Gastroesophageal sphincter (tissue), 4 donors: ENCODE data around the gene MORN3. TPM values are rescaled to one million over a fixed set of nuclear protein-coding genes. Genes with fewer than 3 reads are reported as not detected.
"Not testable (repeated sequence)": the region's sequence is repeated elsewhere in the genome, so short reads cannot be mapped to it uniquely, and the experiment has no call there.

Source experiments
- ATAC-seq: fragments of 150-250 bp; one replicate; pipeline ENCODE4 v1.9.1; 2016; ENCODE audit warnings: mild to moderate bottlenecking, moderate library complexity
- H3K27ac ChIP-seq, 4 donors: fragments of 200-600 bp; sonication (generic) in 3 of 4; 1 replicate in 3 of 4; 2 replicates in 1 of 4; pipeline ENCODE4 v1.5.1; 2016 to 2019
- H3K27me3 ChIP-seq: fragments of 200-600 bp; sonication (generic); one replicate; pipeline ENCODE4 v1.5.1; 2019
- H3K36me3 ChIP-seq, 2 donors: fragments of 200-600 bp; sonication (generic); one replicate each; pipeline ENCODE4 v1.5.1; 2019; ENCODE audit warnings: control low read depth in 1 of 2
- H3K4me1 ChIP-seq, 3 donors: fragments of 200-600 bp; sonication (generic); 1 replicate in 2 of 3; 2 replicates in 1 of 3; pipeline ENCODE4 v1.5.1; 2016 to 2019; ENCODE audit warnings: control low read depth in 2 of 3
- H3K4me3 ChIP-seq, 2 donors: fragments of 200-600 bp; sonication (generic); one replicate each; pipeline ENCODE4 v1.5.1; 2019; ENCODE audit warnings: mild to moderate bottlenecking in 1 of 2, moderate library complexity in 1 of 2
- H3K9me3 ChIP-seq, 3 donors: fragments of 200-600 bp; sonication (generic); one replicate each; pipeline ENCODE4 v1.5.1; 2017 to 2019; ENCODE audit warnings: control low read depth in 2 of 3
- CTCF ChIP-seq, 4 experiments: fragments of 200-600 bp in 2 of 4; fragments of 450-650 bp in 2 of 4; sonication (generic) in 1 of 4; IDR thresholded peaks; one replicate each; pipeline ENCODE4 v1.5.1; 2017 to 2019; ENCODE audit warnings: antibody characterized with exemption in 4 of 4, mild to moderate bottlenecking in 2 of 4, moderate library complexity in 2 of 4
- EP300 ChIP-seq: sonication (generic); formaldehyde crosslinking; IDR thresholded peaks from one replicate; pipeline ENCODE4 v1.6.1; 2017; ENCODE audit warnings: antibody characterized with exemption, mild to moderate bottlenecking
- POLR2A ChIP-seq, 2 donors: fragments of 450-650 bp; IDR thresholded peaks; one replicate each; pipeline ENCODE4 v1.6.1; 2017; ENCODE audit warnings: antibody characterized with exemption in 2 of 2, mild to moderate bottlenecking in 2 of 2, moderate library complexity in 1 of 2
- POLR2AphosphoS5 ChIP-seq: sonication (generic); formaldehyde crosslinking; IDR thresholded peaks from one replicate; pipeline ENCODE4 v1.6.1; 2017; ENCODE audit warnings: antibody characterized with exemption
- WGBS, 2 donors: methylation state at CpG; one replicate each; pipeline ENCODE4 v1.1.5; 2018; ENCODE audit warnings: low coverage in 1 of 2; 5-methylcytosine and 5-hydroxymethylcytosine counted together
- total RNA-seq, 4 donors: library from RNA; depleted of rRNA; stranded (reverse); fragments of >200 nt; gene quantifications; one replicate each; pipeline ENCODE4 v1.1.0, GENCODE V29; 2016

The MORN3 gene
- total RNA-seq: under 1 TPM in 1 of 4 donors, not detected in 3; 0.23 TPM

- Histone ChIP-seq H3K27ac (no peak within 1 kb of the TSS), H3K27me3 (no peaks in the 10 kb centered on the region), H3K9me3 (no peaks in the 10 kb centered on the region), H3K4me3 (no peak within 1 kb of the TSS), H3K4me1 (peaks cover 0 to 19% (median 10%) of the 10 kb centered on the region in 3 donors), H3K36me3 (no peaks in the 10 kb centered on the region)
- 77 to 100% methylated on average over 1 of the region's 5 CpGs for WGBS, 2 donors
- no peak for TF ChIP-seq POLR2AphosphoS5
- no peak for TF ChIP-seq POLR2A (IDR thresholded peaks at IDR 0.05)
- no peak for TF ChIP-seq EP300
- TF ChIP-seq CTCF (IDR thresholded peaks at IDR 0.05): no peak
- ATAC-seq: no peak
These were observed at the start of gene MORN3 for GRCh38 chr12:121669521-121669900. MORN3 (minus strand) TSS chr12:121669654; CDS start chr12:121669483, 171 bp downstream.

GRCh38 chr12:121718653-121719239, 49.3 kb upstream of the MORN3 start:
- WGBS, 2 donors: 60 to 93% methylated on average over 1 to 2 of the region's 3 CpGs
- Histone ChIP-seq H3K36me3 (no peaks in the 10 kb centered on the region), H3K4me3 (no peak overlapping the region), H3K4me1 (peaks cover 0 to 32% (median under 1%) of the 10 kb centered on the region in 3 donors), H3K27ac (peak overlapping the region in 1 of 4 donors; percentile 59), H3K27me3 (no peaks in the 10 kb centered on the region), H3K9me3 (no peaks in the 10 kb centered on the region)
- TF ChIP-seq POLR2A (IDR thresholded peaks at IDR 0.05): no peak
- TF ChIP-seq POLR2AphosphoS5: no peak
- no peak for TF ChIP-seq CTCF (IDR thresholded peaks at IDR 0.05)
- no peak for TF ChIP-seq EP300
- ATAC-seq: no peak

- no peak for TF ChIP-seq POLR2AphosphoS5
- no peak for TF ChIP-seq CTCF (IDR thresholded peaks at IDR 0.05)
- TF ChIP-seq POLR2A (IDR thresholded peaks at IDR 0.05): no peak
- no peak for TF ChIP-seq EP300
- no peaks in the 10 kb centered on the region for H3K9me3 ChIP-seq
- peak overlapping the region in 2 of 4 donors; percentile 14 to 18 for H3K27ac ChIP-seq
- no peak for ATAC-seq
- H3K27me3 ChIP-seq: no peaks in the 10 kb centered on the region
- H3K4me1 ChIP-seq: peaks cover 0 to 41% (median 7%) of the 10 kb centered on the region in 3 donors
- no peak overlapping the region for H3K4me3 ChIP-seq
- H3K36me3 ChIP-seq: no peaks in the 10 kb centered on the region
- 73 to 80% methylated on average over 5 to 8 of the region's 10 CpGs for WGBS, 2 donors
These were observed 47.7 kb upstream of the MORN3 start for GRCh38 chr12:121717041-121717699.

GRCh38 chr12:121715862-121716435, 46.5 kb upstream of the MORN3 start:
- 50 to 77% methylated on average over 2 to 5 of the region's 6 CpGs for WGBS, 2 donors
- H3K27me3 ChIP-seq: no peaks in the 10 kb centered on the region
- TF ChIP-seq CTCF (IDR thresholded peaks at IDR 0.05): no peak
- TF ChIP-seq EP300: no peak
- no peak for TF ChIP-seq POLR2AphosphoS5
- no peak for TF ChIP-seq POLR2A (IDR thresholded peaks at IDR 0.05)
- no peaks in the 10 kb centered on the region for H3K36me3 ChIP-seq
- H3K4me1 ChIP-seq: peaks cover 0 to 53% (median 12%) of the 10 kb centered on the region in 3 donors
- no peak overlapping the region for H3K27ac ChIP-seq
- no peak overlapping the region for H3K4me3 ChIP-seq
- no peak for ATAC-seq
- H3K9me3 ChIP-seq: no peaks in the 10 kb centered on the region

- peaks cover 0 to 53% (median 12%) of the 10 kb centered on the region in 3 donors for H3K4me1 ChIP-seq
- not testable (repeated sequence) for H3K36me3 ChIP-seq, H3K27me3 ChIP-seq, ATAC-seq, H3K9me3 ChIP-seq, H3K27ac ChIP-seq, H3K4me3 ChIP-seq
- WGBS, 2 donors: 93% methylated on average over 4 of the region's 7 CpGs; no CpG with 5 or more reads in 1 of the 2 donors
These were observed 45.6 kb upstream of the MORN3 start for GRCh38 chr12:121715055-121715454.
